ENCODE results near the gene PHC2. TPM values are rescaled to one million over a fixed set of nuclear protein-coding genes. Genes with fewer than 3 reads are reported as not detected.

Gene PHC2
- total and polyA plus RNA-seq, 9 of the 15 experiments (the other 6 are each of a cell fraction or from before 2014, with no cell fraction given), result 3.1 to 67.6 (median 34.6) TPM

DNA sequence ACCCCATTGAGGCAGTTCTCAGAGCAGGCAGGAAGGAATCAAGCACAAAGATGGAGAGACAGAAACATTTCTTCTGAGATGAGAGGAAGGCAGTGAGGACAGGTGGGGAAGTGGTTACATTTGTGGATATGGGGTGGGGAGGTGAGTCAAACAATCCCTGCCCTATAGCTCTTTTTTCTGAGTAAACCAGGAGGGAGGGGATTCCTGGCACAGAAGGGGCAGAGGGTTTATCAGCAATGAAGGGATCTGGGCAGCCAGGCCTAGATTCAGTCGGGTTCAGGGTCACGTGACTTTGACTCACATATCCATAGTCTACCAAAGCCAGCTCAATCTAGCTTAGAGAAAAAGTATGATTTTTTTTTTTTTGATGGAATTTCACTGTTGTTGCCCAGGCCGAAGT, 15.7 kb upstream of the PHC2 start (continued):
- no peak for TF ChIP-seq ZBTB40 (IDR thresholded peaks at IDR 0.05)
- no peak for TF ChIP-seq ZBTB40 (CRISPR knock-in tag; IDR thresholded peaks at IDR 0.05)
- TF ChIP-seq HNRNPLL (IDR thresholded peaks at IDR 0.05; ENCODE audit: low read depth, low read length, poor library complexity, severe bottlenecking), result no peak
- no peak for TF ChIP-seq ZBTB7A (IDR thresholded peaks at IDR 0.05; ENCODE audit: borderline replicate concordance, control insufficient read depth, low read depth, low read length)
- TF ChIP-seq, protein P1, sequence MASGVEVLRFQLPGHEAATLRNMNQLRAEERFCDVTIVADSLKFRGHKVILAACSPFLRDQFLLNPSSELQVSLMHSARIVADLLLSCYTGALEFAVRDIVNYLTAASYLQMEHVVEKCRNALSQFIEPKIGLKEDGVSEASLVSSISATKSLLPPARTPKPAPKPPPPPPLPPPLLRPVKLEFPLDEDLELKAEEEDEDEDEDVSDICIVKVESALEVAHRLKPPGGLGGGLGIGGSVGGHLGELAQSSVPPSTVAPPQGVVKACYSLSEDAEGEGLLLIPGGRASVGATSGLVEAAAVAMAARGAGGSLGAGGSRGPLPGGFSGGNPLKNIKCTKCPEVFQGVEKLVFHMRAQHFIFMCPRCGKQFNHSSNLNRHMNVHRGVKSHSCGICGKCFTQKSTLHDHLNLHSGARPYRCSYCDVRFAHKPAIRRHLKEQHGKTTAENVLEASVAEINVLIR (CRISPR knock-in tag; IDR thresholded peaks at IDR 0.05), result no peak
- TF ChIP-seq, protein P2, sequence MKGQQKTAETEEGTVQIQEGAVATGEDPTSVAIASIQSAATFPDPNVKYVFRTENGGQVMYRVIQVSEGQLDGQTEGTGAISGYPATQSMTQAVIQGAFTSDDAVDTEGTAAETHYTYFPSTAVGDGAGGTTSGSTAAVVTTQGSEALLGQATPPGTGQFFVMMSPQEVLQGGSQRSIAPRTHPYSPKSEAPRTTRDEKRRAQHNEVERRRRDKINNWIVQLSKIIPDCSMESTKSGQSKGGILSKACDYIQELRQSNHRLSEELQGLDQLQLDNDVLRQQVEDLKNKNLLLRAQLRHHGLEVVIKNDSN (CRISPR knock-in tag; IDR thresholded peaks at IDR 0.05), result peak; percentile 46
- TF ChIP-seq, protein P3, sequence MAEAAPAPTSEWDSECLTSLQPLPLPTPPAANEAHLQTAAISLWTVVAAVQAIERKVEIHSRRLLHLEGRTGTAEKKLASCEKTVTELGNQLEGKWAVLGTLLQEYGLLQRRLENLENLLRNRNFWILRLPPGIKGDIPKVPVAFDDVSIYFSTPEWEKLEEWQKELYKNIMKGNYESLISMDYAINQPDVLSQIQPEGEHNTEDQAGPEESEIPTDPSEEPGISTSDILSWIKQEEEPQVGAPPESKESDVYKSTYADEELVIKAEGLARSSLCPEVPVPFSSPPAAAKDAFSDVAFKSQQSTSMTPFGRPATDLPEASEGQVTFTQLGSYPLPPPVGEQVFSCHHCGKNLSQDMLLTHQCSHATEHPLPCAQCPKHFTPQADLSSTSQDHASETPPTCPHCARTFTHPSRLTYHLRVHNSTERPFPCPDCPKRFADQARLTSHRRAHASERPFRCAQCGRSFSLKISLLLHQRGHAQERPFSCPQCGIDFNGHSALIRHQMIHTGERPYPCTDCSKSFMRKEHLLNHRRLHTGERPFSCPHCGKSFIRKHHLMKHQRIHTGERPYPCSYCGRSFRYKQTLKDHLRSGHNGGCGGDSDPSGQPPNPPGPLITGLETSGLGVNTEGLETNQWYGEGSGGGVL (CRISPR knock-in tag; IDR thresholded peaks at IDR 0.05), result no peak
- TF ChIP-seq CBX3 (IDR thresholded peaks at IDR 0.05; ENCODE audit: borderline replicate concordance in 1 of 2, low read length in 2 of 2), result no peak
- peak; percentile 91 for TF ChIP-seq TFE3 (CRISPR knock-in tag; IDR thresholded peaks at IDR 0.05)
- TF ChIP-seq ZNF507 (tag; conservative IDR thresholded peaks at IDR 0.05), result no peak
- TF ChIP-seq ZNF133 (CRISPR knock-in tag; IDR thresholded peaks at IDR 0.05), result no peak

All from K562 (cell line).